DND-41 (cell line): ENCODE results near the gene GMPPA.
A peak's percentile ranks its signal among the peaks of the same experiment; 100 is the strongest.

Experiments used
- ATAC-seq: fragments of 200-7000 bp; cut with Tn5 transposase; 3 replicates; pipeline ENCODE4 v1.9.1; 2021; ENCODE audit warnings: low read depth; ENCODE audit not compliant: insufficient read depth
- DNase-seq: peaks from one replicate; pipeline ENCODE4 v3.0.0-alpha.2; 2020
- H2AFZ ChIP-seq: 2 replicates; pipeline ENCODE4 v1.6.0; 2012; ENCODE audit warnings: low read depth, low read length
- H3K27ac ChIP-seq: 2 replicates; pipeline ENCODE4 v1.5.1; 2012; ENCODE audit warnings: low read length, inconsistent platforms
- H3K27me3 ChIP-seq: fragments of 200-600 bp; sonication (generic); 2 replicates; pipeline ENCODE4 v1.6.0; 2012; ENCODE audit warnings: low read length, mild to moderate bottlenecking, inconsistent platforms; ENCODE audit not compliant: insufficient read depth, poor library complexity
- H3K36me3 ChIP-seq: 2 replicates; pipeline ENCODE4 v1.5.1; 2012; ENCODE audit warnings: low read length, inconsistent platforms; ENCODE audit not compliant: insufficient read depth
- H3K4me1 ChIP-seq: 2 replicates; pipeline ENCODE4 v1.5.1; 2012; ENCODE audit warnings: mild to moderate bottlenecking, low read length; ENCODE audit not compliant: insufficient read depth
- H3K4me2 ChIP-seq: 2 replicates; pipeline ENCODE4 v1.6.0; 2012; ENCODE audit warnings: mild to moderate bottlenecking, moderate library complexity, low read length, inconsistent platforms; ENCODE audit not compliant: insufficient read depth
- H3K4me3 ChIP-seq, 2 experiments: fragments of 200-600 bp in 1 of 2; shearing (Covaris generic) in 1 of 2; 2 replicates each; pipeline ENCODE4 v1.5.1; 2012 to 2016; ENCODE audit warnings: inconsistent platforms in 2 of 2, low read length in 2 of 2, mild to moderate bottlenecking in 2 of 2, low read depth in 1 of 2, moderate library complexity in 1 of 2
- H3K79me2 ChIP-seq: 2 replicates; pipeline ENCODE4 v1.6.0; 2012; ENCODE audit warnings: low read length, inconsistent platforms; ENCODE audit not compliant: insufficient read depth
- H3K9ac ChIP-seq: 2 replicates; pipeline ENCODE4 v1.6.0; 2012; ENCODE audit warnings: low read depth, mild to moderate bottlenecking, inconsistent platforms, low read length, moderate library complexity
- H3K9me3 ChIP-seq: 2 replicates; pipeline ENCODE4 v1.5.1; 2012; ENCODE audit warnings: low read length, moderate library complexity, mild to moderate bottlenecking, inconsistent platforms; ENCODE audit not compliant: insufficient read depth, severe bottlenecking
- H4K20me1 ChIP-seq: 2 replicates; pipeline ENCODE4 v1.6.0; 2012; ENCODE audit warnings: low read length; ENCODE audit not compliant: insufficient read depth
- EZH2 ChIP-seq: IDR thresholded peaks from 3 replicates; pipeline ENCODE4 v1.6.1; 2012; ENCODE audit warnings: borderline replicate concordance, low read depth, mild to moderate bottlenecking, moderate library complexity, low read length, inconsistent platforms; ENCODE audit not compliant: severe bottlenecking
- TF ChIP-seq, protein P1 (sequence below): IDR thresholded peaks from 2 replicates; pipeline ENCODE4 v1.5.1; 2012; ENCODE audit warnings: borderline replicate concordance, low read length, moderate library complexity, mild to moderate bottlenecking; ENCODE audit not compliant: poor library complexity, severe bottlenecking; ENCODE audit errors: extremely low read depth

GMPPA gene

DNA sequence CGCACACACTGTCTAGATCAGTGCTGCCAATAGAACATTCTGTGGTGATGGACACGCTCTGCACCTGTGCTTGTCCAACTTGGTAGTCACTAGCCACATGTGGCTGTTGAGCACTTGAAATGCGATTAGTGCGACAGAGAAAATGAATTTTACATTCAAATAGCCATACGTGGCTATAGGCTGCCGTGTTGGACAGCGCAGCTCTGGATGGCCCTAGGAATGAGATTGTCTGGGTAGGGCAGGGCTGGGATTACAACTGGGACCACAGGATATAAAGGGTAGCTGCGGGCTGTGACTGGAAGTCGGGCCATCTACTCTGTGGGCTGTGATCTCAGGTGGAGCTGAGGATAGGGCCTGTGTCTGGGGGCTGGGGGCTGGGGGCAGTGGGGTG is 20.8 kb downstream of the GMPPA start:
- Histone ChIP-seq H3K9me3 (no peaks in the 10 kb centered on the region), H3K4me1 (peaks cover 8% of the 10 kb centered on the region), H3K4me2 (no peak overlapping the region), H3K9ac (no peak overlapping the region), H3K4me3 (no peak overlapping the region), H3K36me3 (no peaks in the 10 kb centered on the region), H3K79me2 (no peaks in the 10 kb centered on the region), H4K20me1 (no peaks in the 10 kb centered on the region; the same call in 1 of the 2 replicates), H2AFZ (no peak overlapping the region), H3K27me3 (peaks cover 37% of the 10 kb centered on the region), H3K27ac (no peak overlapping the region)
- no peak for TF ChIP-seq EZH2
- TF ChIP-seq, protein P1, sequence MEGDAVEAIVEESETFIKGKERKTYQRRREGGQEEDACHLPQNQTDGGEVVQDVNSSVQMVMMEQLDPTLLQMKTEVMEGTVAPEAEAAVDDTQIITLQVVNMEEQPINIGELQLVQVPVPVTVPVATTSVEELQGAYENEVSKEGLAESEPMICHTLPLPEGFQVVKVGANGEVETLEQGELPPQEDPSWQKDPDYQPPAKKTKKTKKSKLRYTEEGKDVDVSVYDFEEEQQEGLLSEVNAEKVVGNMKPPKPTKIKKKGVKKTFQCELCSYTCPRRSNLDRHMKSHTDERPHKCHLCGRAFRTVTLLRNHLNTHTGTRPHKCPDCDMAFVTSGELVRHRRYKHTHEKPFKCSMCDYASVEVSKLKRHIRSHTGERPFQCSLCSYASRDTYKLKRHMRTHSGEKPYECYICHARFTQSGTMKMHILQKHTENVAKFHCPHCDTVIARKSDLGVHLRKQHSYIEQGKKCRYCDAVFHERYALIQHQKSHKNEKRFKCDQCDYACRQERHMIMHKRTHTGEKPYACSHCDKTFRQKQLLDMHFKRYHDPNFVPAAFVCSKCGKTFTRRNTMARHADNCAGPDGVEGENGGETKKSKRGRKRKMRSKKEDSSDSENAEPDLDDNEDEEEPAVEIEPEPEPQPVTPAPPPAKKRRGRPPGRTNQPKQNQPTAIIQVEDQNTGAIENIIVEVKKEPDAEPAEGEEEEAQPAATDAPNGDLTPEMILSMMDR = no peak
- DNase-seq (no peak), ATAC-seq (no peak)

DNA sequence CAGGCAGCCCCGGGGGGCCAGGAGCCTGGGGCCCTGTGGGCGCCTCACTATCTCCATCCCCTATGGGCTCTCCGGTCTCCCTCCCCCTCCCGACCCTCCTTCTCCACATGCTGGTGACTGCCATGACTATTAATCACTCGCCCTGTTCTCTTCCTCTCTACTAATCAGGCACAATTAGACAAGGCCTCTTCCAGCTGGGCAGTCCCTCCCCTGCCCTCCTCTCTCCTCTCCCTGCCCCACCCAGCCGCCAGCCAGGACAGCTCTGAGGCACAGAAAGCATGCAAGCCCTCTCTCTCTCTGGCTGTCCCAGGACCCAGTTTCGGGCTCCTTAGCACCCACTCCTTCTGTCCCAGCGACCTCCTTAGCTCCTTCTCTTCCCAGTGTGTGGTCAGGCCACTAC is 21.4 kb downstream of the GMPPA start:
- TF ChIP-seq, protein P1 = no peak
- TF ChIP-seq EZH2 = no peak
- peaks cover 8% of the 10 kb centered on the region for H3K4me1 ChIP-seq
- no peak overlapping the region for H3K4me2 ChIP-seq
- H3K27ac ChIP-seq = no peak overlapping the region
- no peaks in the 10 kb centered on the region; the same call in 1 of the 2 replicates for H4K20me1 ChIP-seq
- H3K4me3 ChIP-seq = no peak overlapping the region
- H3K9me3 ChIP-seq = no peaks in the 10 kb centered on the region
- H3K9ac ChIP-seq = no peak overlapping the region
- H3K36me3 ChIP-seq = no peaks in the 10 kb centered on the region
- DNase-seq = no peak
- H3K27me3 ChIP-seq = peaks cover 31% of the 10 kb centered on the region
- no peak for ATAC-seq
- no peaks in the 10 kb centered on the region for H3K79me2 ChIP-seq
- H2AFZ ChIP-seq = no peak overlapping the region

DNA sequence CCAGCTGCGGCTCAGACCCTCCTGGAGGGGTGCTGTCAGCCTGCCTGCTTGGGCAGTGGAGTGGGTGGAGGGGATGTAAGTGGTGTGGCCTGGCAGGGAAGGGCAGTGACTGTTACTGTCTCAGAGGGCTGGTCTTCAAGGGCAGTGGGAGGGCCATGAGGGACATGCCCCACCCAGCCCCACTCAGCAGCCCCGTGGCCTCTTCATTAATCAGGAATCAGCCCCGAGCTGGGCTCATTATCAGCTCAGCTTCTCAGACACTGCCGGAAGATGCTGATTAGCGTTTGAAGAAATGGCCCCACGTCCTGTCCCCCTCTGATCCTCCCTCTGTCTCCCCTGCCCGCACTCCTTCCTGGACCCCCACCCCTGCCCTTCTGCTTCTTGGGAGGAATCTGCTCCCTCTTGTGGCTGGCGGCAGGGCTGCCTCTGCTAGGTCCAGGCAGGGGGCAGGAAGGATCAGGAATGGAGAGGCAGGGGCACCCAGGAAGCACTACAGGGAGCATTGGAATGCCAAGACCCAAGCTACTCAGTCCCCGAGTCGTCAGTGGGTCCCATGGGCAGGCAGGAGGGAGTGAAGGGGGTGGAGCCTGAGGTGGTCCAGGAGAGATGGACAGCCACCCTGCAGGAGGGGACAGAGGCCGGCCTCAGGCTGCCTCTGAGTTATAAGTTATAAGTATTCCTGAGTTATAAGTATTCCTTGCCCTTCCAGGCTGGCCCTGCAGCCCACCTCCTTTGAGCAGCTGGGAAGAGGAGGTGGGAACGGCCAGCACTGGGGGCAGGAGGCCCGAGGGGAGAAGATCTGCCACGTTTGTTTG is 22.6 kb downstream of the GMPPA start:
- Histone ChIP-seq H3K4me2 (peak overlapping the region; percentile 53), H3K4me1 (peaks cover 8% of the 10 kb centered on the region), H3K9me3 (no peaks in the 10 kb centered on the region), H3K27ac (no peak overlapping the region), H3K79me2 (no peaks in the 10 kb centered on the region), H4K20me1 (no peaks in the 10 kb centered on the region), H3K27me3 (peaks cover 39% of the 10 kb centered on the region), H3K4me3 (no peak overlapping the region), H3K9ac (no peak overlapping the region), H3K36me3 (no peaks in the 10 kb centered on the region), H2AFZ (peak overlapping the region; percentile 31)
- DNase-seq = peak; percentile 55
- TF ChIP-seq EZH2 = no peak
- TF ChIP-seq, protein P1 = peak; percentile 74
- peak; percentile 86 for ATAC-seq
